ENCODE results near the gene PPP1R3F. TPM values are rescaled to one million over a fixed set of nuclear protein-coding genes. Genes with fewer than 3 reads are reported as not detected.
"Not testable (repeated sequence)": the region's sequence is repeated elsewhere in the genome, so short reads cannot be mapped to it uniquely, and the experiment has no call there.

Gene PPP1R3F
- total and polyA plus RNA-seq, 2 experiments from 2014 or later: 6.4 to 10.2 TPM

- WGBS (ENCODE audit: low lambda C conversion rate, missing lambda C conversion rate): 57% methylated on average over 17 of the region's 18 CpGs
- TF ChIP-seq EZH2phosphoT487 (IDR thresholded peaks at IDR 0.05; ENCODE audit: low read depth, severe bottlenecking, unreplicated experiment) (no peak), CTCF (IDR thresholded peaks at IDR 0.05; ENCODE audit: poor library complexity) (no peak), EZH2 (IDR thresholded peaks at IDR 0.05; ENCODE audit: borderline replicate concordance) (no peak)
- Histone ChIP-seq H3K4me3 (no peak overlapping the region), H3K79me2 (no peaks in the 10 kb centered on the region), H4K20me1 (ENCODE audit: insufficient read depth, poor library complexity, severe bottlenecking) (no peaks in the 10 kb centered on the region), H3K9me2 (replicated peaks; ENCODE audit: insufficient read depth) (no peaks in the 10 kb centered on the region), H2AFZ (peak overlapping the region; percentile 59), H3K9me3 (ENCODE audit: low read depth) (no peaks in the 10 kb centered on the region), H3K27me3 (no peaks in the 10 kb centered on the region), H3K27ac (peak overlapping the region; percentile 71), H3K36me3 (replicated peaks; ENCODE audit: insufficient read depth, low read depth) (no peaks in the 10 kb centered on the region), H3K4me1 (ENCODE audit: insufficient read depth) (peaks cover 7% of the 10 kb centered on the region), H3K4me2 (peak overlapping the region; percentile 72)
- no peak for DNase-seq (ENCODE audit: low spot score)
These were observed 40.8 kb downstream of the PPP1R3F start for GRCh38 chrX:49310371-49310770.

DNA sequence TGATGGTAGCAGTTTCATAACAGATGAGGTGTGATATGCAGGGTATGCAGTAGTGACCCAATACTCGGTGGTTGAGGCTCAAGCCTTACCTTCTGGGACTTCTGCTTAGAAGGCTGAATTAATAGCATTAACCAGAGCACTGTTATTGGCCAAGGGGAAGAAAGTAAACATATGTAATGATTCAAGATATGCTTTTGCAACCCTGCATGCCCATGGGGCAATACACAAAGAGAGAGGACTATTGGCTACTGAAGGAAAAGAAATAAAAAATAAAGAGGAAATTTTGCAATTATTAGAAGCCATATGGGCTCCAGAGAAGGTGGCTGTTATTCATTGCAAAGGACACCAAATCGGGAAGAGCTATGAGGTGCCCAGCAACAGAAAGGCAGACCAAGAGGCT lies 42.6 kb downstream of the PPP1R3F start:
- WGBS (ENCODE audit: low lambda C conversion rate, missing lambda C conversion rate): 79% methylated on average over 2 of the region's 2 CpGs
- no peaks in the 10 kb centered on the region for H3K9me2 ChIP-seq (replicated peaks; ENCODE audit: insufficient read depth)
- no peak overlapping the region for H3K4me3 ChIP-seq
- no peak overlapping the region for H3K4me2 ChIP-seq
- TF ChIP-seq CTCF (IDR thresholded peaks at IDR 0.05; ENCODE audit: poor library complexity) (no peak), EZH2phosphoT487 (IDR thresholded peaks at IDR 0.05; ENCODE audit: low read depth, severe bottlenecking, unreplicated experiment) (no peak), EZH2 (IDR thresholded peaks at IDR 0.05; ENCODE audit: borderline replicate concordance) (no peak)
- H3K27ac ChIP-seq: no peak overlapping the region
- H4K20me1 ChIP-seq (ENCODE audit: insufficient read depth, poor library complexity, severe bottlenecking): no peaks in the 10 kb centered on the region
- H3K36me3 ChIP-seq (replicated peaks; ENCODE audit: insufficient read depth, low read depth): no peaks in the 10 kb centered on the region
- no peak overlapping the region for H2AFZ ChIP-seq
- H3K79me2 ChIP-seq: no peaks in the 10 kb centered on the region
- no peaks in the 10 kb centered on the region for H3K27me3 ChIP-seq
- no peak for DNase-seq (ENCODE audit: low spot score)
- no peaks in the 10 kb centered on the region for H3K9me3 ChIP-seq (ENCODE audit: low read depth)
- H3K4me1 ChIP-seq (ENCODE audit: insufficient read depth): peaks cover 7% of the 10 kb centered on the region

DNA sequence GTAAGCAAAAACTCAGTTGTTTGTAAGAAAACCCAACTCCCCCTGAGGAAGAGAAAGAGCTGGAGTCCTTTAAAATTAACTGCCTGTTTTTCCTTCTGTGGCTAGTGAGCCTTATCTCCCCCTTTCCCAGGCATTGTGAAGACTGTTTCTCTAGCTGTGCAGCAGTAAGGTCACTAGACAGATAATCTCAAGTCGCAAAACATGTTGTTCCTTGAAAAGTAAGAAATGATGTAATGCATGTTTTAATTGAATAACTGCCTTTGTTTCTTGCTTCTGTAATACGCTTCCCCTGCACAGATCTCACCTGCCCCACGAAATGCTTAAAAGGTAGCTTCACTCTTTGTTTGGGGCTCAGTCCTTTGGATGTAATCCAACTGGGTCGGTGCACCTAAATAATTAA lies 46.5 kb downstream of the PPP1R3F start:
- H4K20me1 ChIP-seq (ENCODE audit: insufficient read depth, poor library complexity, severe bottlenecking): no peaks in the 10 kb centered on the region

GRCh38 chrX:49321737-49322136 lies 52.1 kb downstream of the PPP1R3F start, which contains the start of gene GAGE12J:
Gene GAGE12J (plus strand): TSS chrX:49322037. CDS start chrX:49323194, 1,157 bp downstream.
- H3K9me3 ChIP-seq (ENCODE audit: low read depth); H2AFZ ChIP-seq; H3K27me3 ChIP-seq; H3K4me2 ChIP-seq; H3K36me3 ChIP-seq (replicated peaks; ENCODE audit: insufficient read depth, low read depth); H3K4me1 ChIP-seq (ENCODE audit: insufficient read depth); H3K27ac ChIP-seq; H3K9me2 ChIP-seq (replicated peaks; ENCODE audit: insufficient read depth); H3K4me3 ChIP-seq; H4K20me1 ChIP-seq (ENCODE audit: insufficient read depth, poor library complexity, severe bottlenecking); DNase-seq (ENCODE audit: low spot score); H3K79me2 ChIP-seq: not testable (repeated sequence)
- no CpG with 5 or more reads among the region's 16 CpGs for WGBS (ENCODE audit: low lambda C conversion rate, missing lambda C conversion rate)

More for the DNA sequence above, 46.5 kb downstream of the PPP1R3F start:
- no peaks in the 10 kb centered on the region for H3K4me1 ChIP-seq (ENCODE audit: insufficient read depth)
- DNase-seq (ENCODE audit: low spot score): no peak
- H3K9me2 ChIP-seq (replicated peaks; ENCODE audit: insufficient read depth): no peaks in the 10 kb centered on the region
- no peak overlapping the region for H3K27ac ChIP-seq
- H3K27me3 ChIP-seq: no peaks in the 10 kb centered on the region
- no peaks in the 10 kb centered on the region for H3K79me2 ChIP-seq
- no peak overlapping the region for H3K4me2 ChIP-seq
- no peak overlapping the region for H2AFZ ChIP-seq
- H3K9me3 ChIP-seq (ENCODE audit: low read depth): no peaks in the 10 kb centered on the region
- no peaks in the 10 kb centered on the region for H3K36me3 ChIP-seq (replicated peaks; ENCODE audit: insufficient read depth, low read depth)
- no peak for TF ChIP-seq EZH2 (IDR thresholded peaks at IDR 0.05; ENCODE audit: borderline replicate concordance)
- no peak for TF ChIP-seq CTCF (IDR thresholded peaks at IDR 0.05; ENCODE audit: poor library complexity)
- TF ChIP-seq EZH2phosphoT487 (IDR thresholded peaks at IDR 0.05; ENCODE audit: low read depth, severe bottlenecking, unreplicated experiment): no peak
- no peak overlapping the region for H3K4me3 ChIP-seq
- whole genome bisulfite sequencing (ENCODE audit: low lambda C conversion rate, missing lambda C conversion rate): 54% methylated on average over 4 of the region's 4 CpGs

DNA sequence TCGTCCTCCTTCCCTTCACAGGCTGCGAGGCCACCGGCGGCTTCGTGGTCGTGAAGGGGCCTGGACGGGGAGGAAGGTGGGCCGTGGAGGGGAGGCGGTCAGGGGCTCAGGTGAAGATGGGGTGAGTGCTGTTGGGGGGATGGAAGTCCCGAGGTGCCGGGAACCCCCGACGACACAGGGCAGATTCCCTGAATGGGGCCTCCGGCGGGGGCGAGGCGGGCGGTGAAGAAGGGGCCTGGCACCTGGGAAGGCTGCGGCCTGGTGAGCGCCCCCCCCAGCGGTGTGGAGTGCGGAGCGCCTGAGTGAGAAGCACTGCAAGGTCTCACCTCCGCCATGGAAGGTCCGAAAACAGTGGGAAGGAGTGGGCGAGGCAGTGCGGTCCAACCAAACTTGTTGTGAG lies 52.7 kb downstream of the PPP1R3F start:
- WGBS (ENCODE audit: low lambda C conversion rate, missing lambda C conversion rate): no CpG with 5 or more reads among the region's 27 CpGs
- not testable (repeated sequence) for H4K20me1 ChIP-seq (ENCODE audit: insufficient read depth, poor library complexity, severe bottlenecking); H3K27ac ChIP-seq; DNase-seq (ENCODE audit: low spot score); H3K9me3 ChIP-seq (ENCODE audit: low read depth); H3K4me3 ChIP-seq; H3K27me3 ChIP-seq; H3K4me1 ChIP-seq (ENCODE audit: insufficient read depth); H3K9me2 ChIP-seq (replicated peaks; ENCODE audit: insufficient read depth); H3K79me2 ChIP-seq; H2AFZ ChIP-seq; H3K4me2 ChIP-seq; H3K36me3 ChIP-seq (replicated peaks; ENCODE audit: insufficient read depth, low read depth)

DNA sequence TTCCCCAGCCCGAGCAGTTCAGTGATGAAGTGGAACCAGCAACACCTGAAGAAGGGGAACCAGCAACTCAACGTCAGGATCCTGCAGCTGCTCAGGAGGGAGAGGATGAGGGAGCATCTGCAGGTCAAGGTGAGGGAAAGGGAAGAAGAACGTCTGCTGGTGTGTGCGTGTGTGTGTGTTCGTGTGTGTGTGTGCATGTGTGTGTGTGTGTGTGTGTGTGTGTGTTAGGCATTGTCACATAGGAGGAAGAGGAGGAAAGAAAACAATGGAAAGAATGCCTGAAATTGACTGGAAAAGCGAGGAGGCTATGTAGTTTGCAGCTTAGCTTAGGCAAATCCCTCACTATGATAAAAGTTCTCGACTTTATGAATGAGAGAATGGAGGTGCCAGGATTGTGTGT lies 54.1 kb downstream of the PPP1R3F start:
- not testable (repeated sequence) for DNase-seq (ENCODE audit: low spot score); H3K79me2 ChIP-seq; H3K27ac ChIP-seq; H3K4me3 ChIP-seq; H3K9me3 ChIP-seq (ENCODE audit: low read depth); H2AFZ ChIP-seq; H3K9me2 ChIP-seq (replicated peaks; ENCODE audit: insufficient read depth); H3K36me3 ChIP-seq (replicated peaks; ENCODE audit: insufficient read depth, low read depth); H3K27me3 ChIP-seq; H4K20me1 ChIP-seq (ENCODE audit: insufficient read depth, poor library complexity, severe bottlenecking); H3K4me2 ChIP-seq; H3K4me1 ChIP-seq (ENCODE audit: insufficient read depth)
- 73% methylated on average over 3 of the region's 7 CpGs for WGBS (ENCODE audit: low lambda C conversion rate, missing lambda C conversion rate)
